ENCODE measurements around the gene MLH1. TPM values are rescaled to one million over a fixed set of nuclear protein-coding genes. Genes with fewer than 3 reads are reported as not detected.

The MLH1 gene
- total and polyA plus RNA-seq, 2 of the 8 experiments (the other 6 are each of a cell fraction or from before 2014, with no cell fraction given), result 36.4 to 47.3 TPM

- no peaks in the 10 kb centered on the region for H3K27me3 ChIP-seq (replicated peaks in 1 of 4; ENCODE audit: control insufficient read depth in 3 of 4, extremely low read depth in 1 of 4, insufficient read depth in 3 of 4, low read length in 3 of 4)
- no peak within 1 kb of the TSS for H2BK20ac ChIP-seq (ENCODE audit: low read length)
- DNase-seq (ENCODE audit: low read depth in 1 of 2, low spot score in 2 of 2), result peak; percentile 85 to 100
- peak within 1 kb of the TSS; percentile 91 to 98 (median 94) for H3K9ac ChIP-seq (replicated peaks in 1 of 4; ENCODE audit: extremely low read depth in 1 of 4, low read depth in 3 of 4, low read length in 3 of 4)
- H3K56ac ChIP-seq (replicated peaks; ENCODE audit: insufficient read length, low read depth, low read length), result peak within 1 kb of the TSS; percentile 89
- POLR2A ChIA-PET (ENCODE audit: partially characterized antibody), result interaction anchor here (0.7 to 2.5 kb wide), 28 partner anchors 10 to 307 kb away, joined by 3 to 18 read pairs (median 5); partner anchors contain the start of gene TRANK1
- H3K36me3 ChIP-seq (ENCODE audit: control insufficient read depth in 2 of 4, insufficient read depth in 4 of 4, low read length in 3 of 4), result peaks cover 6 to 33% (median 15%) of the 10 kb centered on the region in 4 experiments; a peak in 6 of 8 replicates
- peak within 1 kb of the TSS; percentile 95 to 97 for H3K4me2 ChIP-seq (ENCODE audit: insufficient read depth in 1 of 2, low read depth in 2 of 2, low read length in 2 of 2)
- no peaks in the 10 kb centered on the region for H3K9me3 ChIP-seq (ENCODE audit: insufficient read depth in 2 of 2, low read depth in 1 of 2, low read length in 1 of 2)
- peak within 1 kb of the TSS; percentile 98 for H2BK5ac ChIP-seq (ENCODE audit: low read depth, low read length)
- H3K18ac ChIP-seq (ENCODE audit: extremely low read depth, low read length), result peak within 1 kb of the TSS; percentile 84
- H2BK120ac ChIP-seq (replicated peaks; ENCODE audit: low read depth, low read length), result peak within 1 kb of the TSS; percentile 33
- H3K4me3 ChIP-seq (ENCODE audit: extremely low read depth in 1 of 4, insufficient read depth in 2 of 4, low read depth in 3 of 4, low read length in 4 of 4), result peak within 1 kb of the TSS; percentile 58 to 93 (median 90)
- CTCF ChIA-PET (ENCODE audit: partially characterized antibody), result interaction anchor here (0.6 to 4.9 kb wide), 15 partner anchors 13 to 262 kb away, joined by 3 to 33 read pairs (median 3); no protein-coding TSS in a partner anchor
- H2AK5ac ChIP-seq (ENCODE audit: low read depth, low read length), result no peak within 1 kb of the TSS
- peaks cover 0 to 2% (median 0%) of the 10 kb centered on the region in 4 experiments; a peak in 3 of 7 replicates for H3K4me1 ChIP-seq (replicated peaks in 1 of 4; ENCODE audit: control insufficient read depth in 3 of 4, insufficient read depth in 4 of 4, low read length in 3 of 4)
- no peaks in the 10 kb centered on the region; the same call in 1 of the 2 replicates for H3K79me1 ChIP-seq (ENCODE audit: low read depth, low read length)
- FAIRE-seq, result no peak
- H2BK12ac ChIP-seq (ENCODE audit: low read depth, low read length), result 0 out of 2 replicates have a peak within 1 kb of the TSS, but pooled peaks have one; percentile 65
- H3K14ac ChIP-seq (ENCODE audit: insufficient read length), result no peak within 1 kb of the TSS
- H3K4ac ChIP-seq (replicated peaks; ENCODE audit: insufficient read length, low read depth, low read length), result no peak within 1 kb of the TSS
- peaks cover 10 to 49% of the 10 kb centered on the region in 2 experiments; a peak in 3 of 4 replicates for H3K79me2 ChIP-seq (ENCODE audit: control insufficient read depth in 1 of 2, insufficient read depth in 2 of 2, low read length in 2 of 2)
- peaks cover 2 to 12% of the 10 kb centered on the region in 2 experiments for H4K20me1 ChIP-seq (replicated peaks in 1 of 2; ENCODE audit: control insufficient read depth in 1 of 2, insufficient read depth in 2 of 2, low read length in 2 of 2)
- no peak within 1 kb of the TSS for H3K23ac ChIP-seq (ENCODE audit: insufficient read length)
- H4K91ac ChIP-seq (replicated peaks; ENCODE audit: insufficient read length, low read length), result peak within 1 kb of the TSS; percentile 1
- no peak within 1 kb of the TSS for H2BK15ac ChIP-seq (ENCODE audit: low read length)
- WGBS, 2 experiments (ENCODE audit: extremely low coverage in 1 of 2, insufficient coverage in 1 of 2, insufficient read length in 1 of 2, insufficient replicate concordance in 2 of 2, low coverage in 1 of 2, low lambda C conversion rate in 2 of 2, missing lambda C conversion rate in 1 of 2), result 1% methylated on average over 48 of the region's 48 CpGs; no CpG with 5 or more reads in 1 of the 2 experiments
- peaks cover 4% of the 10 kb centered on the region; the same call in 1 of the 2 replicates for H3K23me2 ChIP-seq (ENCODE audit: low read depth, low read length)
- peak within 1 kb of the TSS; percentile 58 for H2AFZ ChIP-seq (ENCODE audit: low read length)
- H3K27ac ChIP-seq (ENCODE audit: low read depth, low read length), result peak within 1 kb of the TSS; percentile 96
- H4K5ac ChIP-seq (ENCODE audit: insufficient read length, low read depth, low read length), result peak within 1 kb of the TSS; percentile 88
- H4K8ac ChIP-seq (ENCODE audit: extremely low read depth, insufficient read depth, low read length), result peak within 1 kb of the TSS; percentile 99; the same call in 1 of the 2 replicates
- no peak; the same call in 1 of the 2 replicates for TF ChIP-seq RBBP5 (IDR thresholded peaks at IDR 0.05; ENCODE audit: borderline replicate concordance, low read depth, low read length)
- TF ChIP-seq JUND (IDR thresholded peaks at IDR 0.05; ENCODE audit: low read length), result no peak; the same call in 1 of the 2 replicates
- TF ChIP-seq CTCF (IDR thresholded peaks at IDR 0.05; ENCODE audit: control extremely low read depth in 1 of 3, insufficient read depth in 1 of 3, low read depth in 1 of 3, low read length in 3 of 3), result peak; percentile 26 to 39 (median 37)
- peak; percentile 85 for TF ChIP-seq POLR2AphosphoS5 (IDR thresholded peaks at IDR 0.05; ENCODE audit: low read depth, low read length)
- no peak for TF ChIP-seq FOSL1 (IDR thresholded peaks at IDR 0.05; ENCODE audit: insufficient read depth, low read depth, low read length)
- TF ChIP-seq TEAD4 (IDR thresholded peaks at IDR 0.05; ENCODE audit: low read depth, low read length), result peak; percentile 80; the same call in 1 of the 2 replicates
- no peak for TF ChIP-seq CTBP2 (IDR thresholded peaks at IDR 0.05; ENCODE audit: borderline replicate concordance, insufficient read depth, insufficient read length, low read length)
- no peak for TF ChIP-seq SRF (IDR thresholded peaks at IDR 0.05; ENCODE audit: low read depth, low read length)
- TF ChIP-seq YY1 (IDR thresholded peaks at IDR 0.05; ENCODE audit: low read depth, low read length), result peak; percentile 88; the same call in 1 of the 2 replicates
- TF ChIP-seq SIX5 (IDR thresholded peaks at IDR 0.05; ENCODE audit: low read depth, low read length), result no peak
These were observed 452 bp upstream of the MLH1 start, which contains the start of gene EPM2AIP1 for GRCh38 chr3:36992806-36993325. EPM2AIP1 (minus strand) TSS chr3:36993131; CDS start chr3:36993077, 54 bp downstream.

Measured in H1 (cell line).